ENCODE results near the gene DPEP1.

Gene DPEP1

GRCh38 chr16:89598199-89598598 lies 15.2 kb upstream of the DPEP1 start:
- in situ Hi-C loops (cut with HindIII; ENCODE audit: low sequenced_read_pairs), result no loop called here

GRCh38 chr16:89599451-89599858 lies 14.0 kb upstream of the DPEP1 start:
- in situ Hi-C loops (cut with HindIII; ENCODE audit: low sequenced_read_pairs), result no loop called here

- in situ Hi-C loops (cut with HindIII; ENCODE audit: low sequenced_read_pairs), result no loop called here
Measured at GRCh38 chr16:89599902-89600301, 13.5 kb upstream of the DPEP1 start.

GRCh38 chr16:89600427-89600826 lies 13.0 kb upstream of the DPEP1 start:
- in situ Hi-C loops (cut with HindIII; ENCODE audit: low sequenced_read_pairs), result no loop called here

GRCh38 chr16:89600956-89601355 lies 12.5 kb upstream of the DPEP1 start:
- in situ Hi-C loops (cut with HindIII; ENCODE audit: low sequenced_read_pairs), result no loop called here

GRCh38 chr16:89601906-89602272 lies 11.6 kb upstream of the DPEP1 start:
- in situ Hi-C loops (cut with HindIII; ENCODE audit: low sequenced_read_pairs), result no loop called here

GRCh38 chr16:89602273-89602951 lies 11.0 kb upstream of the DPEP1 start:
- in situ Hi-C loops (cut with HindIII; ENCODE audit: low sequenced_read_pairs), result no loop called here

- in situ Hi-C loops (cut with HindIII; ENCODE audit: low sequenced_read_pairs), result no loop called here
Measured at GRCh38 chr16:89602952-89603590, 10.4 kb upstream of the DPEP1 start.

GRCh38 chr16:89604764-89605163 lies 8.7 kb upstream of the DPEP1 start:
- in situ Hi-C loops (cut with HindIII; ENCODE audit: low sequenced_read_pairs), result no loop called here

- in situ Hi-C loops (cut with HindIII; ENCODE audit: low sequenced_read_pairs), result no loop called here
Measured at GRCh38 chr16:89605186-89605970, 8.1 kb upstream of the DPEP1 start.

GRCh38 chr16:89606006-89606405 lies 7.4 kb upstream of the DPEP1 start:
- in situ Hi-C loops (cut with HindIII; ENCODE audit: low sequenced_read_pairs), result no loop called here

- in situ Hi-C loops (cut with HindIII; ENCODE audit: low sequenced_read_pairs), result no loop called here
Measured at GRCh38 chr16:89607453-89607852, 6.0 kb upstream of the DPEP1 start.

- in situ Hi-C loops (cut with HindIII; ENCODE audit: low sequenced_read_pairs), result no loop called here
Measured at GRCh38 chr16:89607937-89608740, 5.3 kb upstream of the DPEP1 start.

GRCh38 chr16:89610108-89610453 lies 3.4 kb upstream of the DPEP1 start:
- in situ Hi-C loops (cut with HindIII; ENCODE audit: low sequenced_read_pairs), result no loop called here

- in situ Hi-C loops (cut with HindIII; ENCODE audit: low sequenced_read_pairs), result no loop called here
Measured at GRCh38 chr16:89612415-89613166, 851 bp upstream of the DPEP1 start.

- in situ Hi-C loops (cut with HindIII; ENCODE audit: low sequenced_read_pairs), result no loop called here
Measured at GRCh38 chr16:89613954-89614459, 565 bp downstream of the DPEP1 start.

- in situ Hi-C loops (cut with HindIII; ENCODE audit: low sequenced_read_pairs), result no loop called here
Measured at GRCh38 chr16:89615176-89615575, 1.7 kb downstream of the DPEP1 start.

GRCh38 chr16:89615596-89616090 lies 2.2 kb downstream of the DPEP1 start:
- in situ Hi-C loops (cut with HindIII; ENCODE audit: low sequenced_read_pairs), result no loop called here

GRCh38 chr16:89616623-89617022 lies 3.2 kb downstream of the DPEP1 start:
- in situ Hi-C loops (cut with HindIII; ENCODE audit: low sequenced_read_pairs), result no loop called here

- in situ Hi-C loops (cut with HindIII; ENCODE audit: low sequenced_read_pairs), result no loop called here
Measured at GRCh38 chr16:89617036-89617435, 3.6 kb downstream of the DPEP1 start.

Data from endothelial cell of hepatic sinusoid (primary cell).